Measurements from ENCODE around the gene NSUN2. TPM values are rescaled to one million over a fixed set of nuclear protein-coding genes. Genes with fewer than 3 reads are reported as not detected.

Gene NSUN2
- total and polyA plus RNA-seq, 2 of the 4 experiments (the other 2 are of a cell fraction) = 51.1 to 61.1 TPM

GRCh38 chr5:6604341-6604740, 28.5 kb downstream of the NSUN2 start:
- H2BK15ac ChIP-seq (ENCODE audit: low read depth, low read length) = no peak overlapping the region

More at GRCh38 chr5:6604341-6604740, 28.5 kb downstream of the NSUN2 start:
- no peaks in the 10 kb centered on the region for H3K27me3 ChIP-seq (ENCODE audit: control insufficient read depth, insufficient read depth, low read length)
- CTCF ChIA-PET = no interaction called here
- H3K9me3 ChIP-seq (ENCODE audit: control insufficient read depth, insufficient read depth, low read length) = no peaks in the 10 kb centered on the region
- H3K4ac ChIP-seq (ENCODE audit: low read depth, low read length) = no peak overlapping the region
- WGBS, 2 experiments (ENCODE audit: extremely low coverage in 2 of 2, insufficient read length in 1 of 2) = no CpG with 5 or more reads among the region's 6 CpGs
- H4K91ac ChIP-seq (ENCODE audit: insufficient read depth, low read depth, low read length) = no peak overlapping the region
- H2BK120ac ChIP-seq (ENCODE audit: low read depth, low read length) = no peak overlapping the region
- H2AK5ac ChIP-seq (ENCODE audit: low read depth, low read length) = no peak overlapping the region
- H3K56ac ChIP-seq (ENCODE audit: extremely low read depth, insufficient read depth, low read length) = no peak overlapping the region
- intact Hi-C loops (cut with micrococcal nuclease) = loop anchor here (10.0 kb wide), 1 partner anchor 230 kb away; the partner anchor contains the start of gene MED10
- no peaks in the 10 kb centered on the region for H3K4me1 ChIP-seq (ENCODE audit: control insufficient read depth, insufficient read depth, low read length)
- no peak for DNase-seq
- H4K5ac ChIP-seq (ENCODE audit: low read depth, low read length) = no peak overlapping the region
- BruUV-seq (replicated peaks) = no TSS peak
- no peak overlapping the region for H3K27ac ChIP-seq (ENCODE audit: insufficient read depth, low read length)
- no peak overlapping the region for H2BK20ac ChIP-seq (ENCODE audit: low read depth, low read length)
- no peak overlapping the region for H2BK5ac ChIP-seq (ENCODE audit: low read depth, low read length, poor library complexity, severe bottlenecking)
- dilution Hi-C loops (cut with HindIII; ENCODE audit: low sequenced_read_pairs, unreplicated experiment) = no loop called here
- H3K18ac ChIP-seq (ENCODE audit: low read depth, low read length) = no peak overlapping the region
- no peak overlapping the region for H3K9ac ChIP-seq (ENCODE audit: low read depth, low read length)
- no peak overlapping the region for H2AFZ ChIP-seq (replicated peaks; ENCODE audit: low read length, poor library complexity)
- no peak overlapping the region for H3K4me3 ChIP-seq (ENCODE audit: insufficient read depth, low read depth, low read length)
- H3K14ac ChIP-seq (replicated peaks; ENCODE audit: low read depth, low read length) = no peak overlapping the region
- peaks cover 65% of the 10 kb centered on the region for H3K36me3 ChIP-seq (ENCODE audit: control insufficient read depth, insufficient read depth, low read length)
- H3K79me1 ChIP-seq (ENCODE audit: low read depth in 1 of 2, low read length in 2 of 2) = peaks cover 7 to 10% of the 10 kb centered on the region in 2 experiments; a peak in 3 of 4 replicates
- POLR2A ChIA-PET (ENCODE audit: unreplicated experiment) = no interaction called here
- H2AK9ac ChIP-seq (replicated peaks; ENCODE audit: low read depth, low read length, poor library complexity) = no peak overlapping the region
- in situ Hi-C loops (cut with MboI; ENCODE audit: low sequenced_read_pairs) = no loop called here
- no peaks in the 10 kb centered on the region for H3K9me1 ChIP-seq (ENCODE audit: insufficient read depth, low read length)
- H4K20me1 ChIP-seq (ENCODE audit: insufficient read depth, low read length) = peaks cover 3% of the 10 kb centered on the region; the same call in 1 of the 2 replicates
- ATAC-seq (ENCODE audit: low read depth) = no peak
- no peak overlapping the region for H3K23ac ChIP-seq (ENCODE audit: low read depth, low read length)
- H4K8ac ChIP-seq (ENCODE audit: low read depth in 2 of 2, low read length in 2 of 2) = no peak overlapping the region
- no peak overlapping the region for H3K4me2 ChIP-seq (ENCODE audit: low read depth, low read length)
- TF ChIP-seq CHD1 (IDR thresholded peaks at IDR 0.05; ENCODE audit: low read depth, low read length) (no peak), BHLHE40 (IDR thresholded peaks at IDR 0.05; ENCODE audit: low read depth, low read length) (no peak), FOS (IDR thresholded peaks at IDR 0.05; ENCODE audit: low read depth, low read length) (no peak), CTCF (conservative IDR thresholded peaks at IDR 0.05; ENCODE audit: low read depth, low read length) (no peak), SMC3 (IDR thresholded peaks at IDR 0.05; ENCODE audit: low read depth, low read length) (no peak), ELK1 (IDR thresholded peaks at IDR 0.05; ENCODE audit: borderline replicate concordance, low read depth, low read length) (no peak), USF2 (IDR thresholded peaks at IDR 0.05; ENCODE audit: low read depth, low read length) (no peak)
